ENCODE results near the gene SEMA4B. TPM values are rescaled to one million over a fixed set of nuclear protein-coding genes. Genes with fewer than 3 reads are reported as not detected.
A peak's percentile ranks its signal among the peaks of the same experiment; 100 is the strongest.

SEMA4B gene
- total RNA-seq, 4 donors from 2014 or later = 18.7 to 44.9 (median 41.9) TPM

DNA sequence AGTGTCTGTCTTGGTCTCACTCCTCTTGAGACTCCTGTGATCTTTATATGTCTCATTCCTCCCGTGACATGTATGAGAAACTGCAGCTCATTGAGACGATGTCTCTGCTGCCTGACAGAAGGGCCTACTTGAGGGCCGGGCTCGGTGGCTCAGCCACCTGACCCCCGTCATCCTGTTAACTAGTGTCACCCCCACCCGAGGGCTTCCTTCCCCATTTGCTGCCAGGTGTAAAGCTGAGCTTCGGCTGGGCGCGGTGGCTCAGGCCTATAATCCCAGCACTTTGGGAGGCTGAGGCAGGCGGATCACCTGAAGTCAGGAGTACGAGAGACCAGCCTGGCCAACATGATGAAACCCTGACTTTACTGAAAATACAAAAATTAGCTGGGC is 12.7 kb downstream of the SEMA4B start:
- H3K36me3 ChIP-seq = peaks cover 0 to 64% of the 10 kb centered on the region in 2 donors
- WGBS, 2 donors (ENCODE audit: low coverage in 1 of 2) = 80% methylated on average over 5 of the region's 11 CpGs; no CpG with 5 or more reads in 1 of the 2 donors
- ATAC-seq = no peak
- H3K9me3 ChIP-seq = no peaks in the 10 kb centered on the region
- TF ChIP-seq POLR2A (IDR thresholded peaks at IDR 0.05) (no peak), EP300 (IDR thresholded peaks at IDR 0.05) (no peak), POLR2AphosphoS5 (IDR thresholded peaks at IDR 0.05) (no peak)
- TF ChIP-seq, protein P1, sequence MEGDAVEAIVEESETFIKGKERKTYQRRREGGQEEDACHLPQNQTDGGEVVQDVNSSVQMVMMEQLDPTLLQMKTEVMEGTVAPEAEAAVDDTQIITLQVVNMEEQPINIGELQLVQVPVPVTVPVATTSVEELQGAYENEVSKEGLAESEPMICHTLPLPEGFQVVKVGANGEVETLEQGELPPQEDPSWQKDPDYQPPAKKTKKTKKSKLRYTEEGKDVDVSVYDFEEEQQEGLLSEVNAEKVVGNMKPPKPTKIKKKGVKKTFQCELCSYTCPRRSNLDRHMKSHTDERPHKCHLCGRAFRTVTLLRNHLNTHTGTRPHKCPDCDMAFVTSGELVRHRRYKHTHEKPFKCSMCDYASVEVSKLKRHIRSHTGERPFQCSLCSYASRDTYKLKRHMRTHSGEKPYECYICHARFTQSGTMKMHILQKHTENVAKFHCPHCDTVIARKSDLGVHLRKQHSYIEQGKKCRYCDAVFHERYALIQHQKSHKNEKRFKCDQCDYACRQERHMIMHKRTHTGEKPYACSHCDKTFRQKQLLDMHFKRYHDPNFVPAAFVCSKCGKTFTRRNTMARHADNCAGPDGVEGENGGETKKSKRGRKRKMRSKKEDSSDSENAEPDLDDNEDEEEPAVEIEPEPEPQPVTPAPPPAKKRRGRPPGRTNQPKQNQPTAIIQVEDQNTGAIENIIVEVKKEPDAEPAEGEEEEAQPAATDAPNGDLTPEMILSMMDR (IDR thresholded peaks at IDR 0.05) = no peak
- H3K4me3 ChIP-seq = no peak overlapping the region
- H3K4me1 ChIP-seq = peaks cover 0 to 50% (median 15%) of the 10 kb centered on the region in 3 donors
- peak overlapping the region in 2 of 4 donors; percentile 26 to 29 for H3K27ac ChIP-seq
- H3K27me3 ChIP-seq = no peaks in the 10 kb centered on the region

DNA sequence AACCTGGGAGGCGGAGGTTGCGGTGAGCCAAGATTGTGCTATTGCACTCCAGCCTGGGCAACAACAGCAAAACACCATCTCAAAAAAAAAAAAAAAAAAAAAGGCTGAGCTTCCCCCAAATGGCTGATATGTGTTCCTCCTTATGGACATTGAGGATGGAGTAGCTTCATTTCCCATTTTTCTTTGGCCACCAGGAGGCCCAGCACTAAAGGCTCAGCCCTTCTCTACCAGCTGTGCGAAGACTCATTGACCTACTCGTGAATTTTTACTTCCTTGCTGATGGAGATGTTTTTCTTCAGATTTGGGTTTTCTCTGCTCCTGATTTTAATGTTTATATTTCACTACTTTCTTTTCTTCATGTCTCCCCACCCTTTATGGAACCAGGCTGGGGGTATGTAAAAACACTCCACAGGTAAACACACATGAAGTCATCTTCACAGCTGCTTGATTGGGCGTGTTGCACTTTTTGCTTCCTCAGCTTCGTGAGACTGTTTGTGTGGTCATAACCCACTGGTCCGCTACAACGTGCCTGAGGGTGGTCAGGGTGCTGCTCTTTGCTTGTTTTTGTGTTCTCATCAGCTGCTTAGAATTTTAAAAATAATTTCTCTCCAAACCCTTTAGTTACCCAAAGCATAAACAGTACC is 13.5 kb downstream of the SEMA4B start:
- H3K4me3 ChIP-seq = no peak overlapping the region
- ATAC-seq = no peak
- peaks cover 0 to 59% (median 15%) of the 10 kb centered on the region in 3 donors for H3K4me1 ChIP-seq
- peaks cover 0 to 57% of the 10 kb centered on the region in 2 donors for H3K36me3 ChIP-seq
- no peak for TF ChIP-seq EP300 (IDR thresholded peaks at IDR 0.05)
- TF ChIP-seq, protein P1 (IDR thresholded peaks at IDR 0.05) = peak in 2 of 4 experiments; percentile 8 to 18
- H3K27ac ChIP-seq = no peak overlapping the region
- 71 to 81% methylated on average over 6 to 8 of the region's 8 CpGs for WGBS, 2 donors (ENCODE audit: low coverage in 1 of 2)
- H3K9me3 ChIP-seq = no peaks in the 10 kb centered on the region
- no peaks in the 10 kb centered on the region for H3K27me3 ChIP-seq

DNA sequence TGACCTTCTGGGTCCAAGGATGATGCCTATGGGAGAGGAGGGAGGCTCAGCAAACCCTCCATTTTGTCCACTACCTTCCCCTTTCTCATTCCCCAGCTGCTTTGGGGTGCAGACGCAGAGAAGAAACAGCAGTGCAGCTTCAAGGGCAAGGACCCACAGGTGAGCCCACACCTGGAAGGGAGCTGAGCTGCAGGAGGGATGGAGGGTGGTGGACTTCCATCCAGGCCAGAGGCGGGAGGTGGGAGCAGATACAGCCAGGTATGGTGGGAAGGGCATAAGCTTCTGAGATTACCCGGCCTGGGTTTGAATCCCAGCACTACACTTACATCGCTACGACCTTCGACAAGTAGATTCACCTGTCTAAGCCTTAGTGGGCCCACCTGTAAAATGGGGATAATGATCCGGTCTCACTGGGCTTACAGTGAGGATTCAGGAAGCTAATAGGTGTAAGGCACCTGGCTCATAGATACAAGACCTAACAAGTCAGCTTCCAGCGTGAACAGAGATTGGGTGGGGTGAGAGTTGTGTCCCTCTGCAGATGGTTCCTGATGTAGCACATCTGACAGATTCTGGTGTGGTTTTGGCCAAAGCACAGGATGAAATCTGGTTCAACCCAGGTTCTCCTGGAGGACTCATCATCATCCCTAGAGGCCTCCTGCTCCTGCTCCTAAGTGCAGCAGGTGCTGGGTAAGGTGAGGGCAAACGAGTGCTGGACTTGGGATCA is 16.7 kb downstream of the SEMA4B start:
- Histone ChIP-seq H3K4me3 (no peak overlapping the region), H3K27me3 (no peaks in the 10 kb centered on the region), H3K36me3 (peaks cover 0 to 56% of the 10 kb centered on the region in 2 donors), H3K4me1 (peaks cover 0 to 49% (median 4%) of the 10 kb centered on the region in 3 donors), H3K9me3 (no peaks in the 10 kb centered on the region), H3K27ac (peak overlapping the region in 1 of 4 donors; percentile 16)
- 67 to 85% methylated on average over 1 to 5 of the region's 9 CpGs for WGBS, 2 donors (ENCODE audit: low coverage in 1 of 2)
- ATAC-seq = no peak
- TF ChIP-seq, protein P1 (IDR thresholded peaks at IDR 0.05) = no peak
- TF ChIP-seq EP300 (IDR thresholded peaks at IDR 0.05) (no peak), POLR2A (IDR thresholded peaks at IDR 0.05) (no peak), POLR2AphosphoS5 (IDR thresholded peaks at IDR 0.05) (no peak)

DNA sequence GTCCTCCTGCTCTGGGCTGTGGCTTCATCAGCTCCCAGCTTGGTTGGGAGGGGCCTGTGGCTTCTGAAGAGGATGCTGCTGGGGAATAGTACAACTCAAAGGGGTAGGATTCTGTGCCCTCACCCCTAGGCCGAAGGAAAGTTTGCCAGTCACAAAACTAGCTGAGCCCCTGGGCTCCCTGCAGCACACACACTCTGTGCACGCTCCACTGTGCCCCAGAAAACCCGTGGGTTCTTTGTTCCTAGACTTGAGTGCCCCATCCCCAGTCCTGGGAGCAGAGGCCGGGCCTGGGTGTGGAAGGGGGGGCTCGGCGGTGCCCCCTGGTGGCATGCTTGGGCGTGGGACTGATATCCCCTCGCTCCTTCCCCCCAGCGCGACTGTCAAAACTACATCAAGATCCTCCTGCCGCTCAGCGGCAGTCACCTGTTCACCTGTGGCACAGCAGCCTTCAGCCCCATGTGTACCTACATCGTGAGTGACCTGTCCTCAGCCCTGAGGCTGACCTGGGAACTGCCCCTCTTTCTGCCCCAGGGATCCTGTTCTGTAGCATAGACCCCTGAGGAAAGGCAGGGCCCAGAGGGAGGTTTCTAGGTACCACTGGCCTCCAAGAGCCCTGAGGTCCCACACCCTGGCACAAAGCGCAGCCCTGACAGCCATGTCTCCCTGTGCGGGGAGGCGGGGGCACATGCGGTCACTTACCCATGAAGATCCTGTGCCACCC is 18.5 kb downstream of the SEMA4B start:
- Histone ChIP-seq H3K4me3 (no peak overlapping the region), H3K4me1 (peaks cover 0 to 44% (median 4%) of the 10 kb centered on the region in 3 donors), H3K27ac (peak overlapping the region in 3 of 4 donors; percentile 30 to 63 (median 60)), H3K36me3 (peaks cover 0 to 67% of the 10 kb centered on the region in 2 donors), H3K27me3 (no peaks in the 10 kb centered on the region), H3K9me3 (no peaks in the 10 kb centered on the region)
- WGBS, 2 donors (ENCODE audit: low coverage in 1 of 2) = 57 to 100% methylated on average over 4 to 13 of the region's 17 CpGs
- ATAC-seq = peak; percentile 35
- no peak for TF ChIP-seq POLR2A (IDR thresholded peaks at IDR 0.05)
- no peak for TF ChIP-seq EP300 (IDR thresholded peaks at IDR 0.05)
- TF ChIP-seq, protein P1 (IDR thresholded peaks at IDR 0.05) = peak in 3 of 4 experiments; percentile 53 to 85 (median 57)
